CD4-positive, alpha-beta memory T cell (primary cell): ENCODE results near the gene WDR81. TPM values are rescaled to one million over a fixed set of nuclear protein-coding genes. Genes with fewer than 3 reads are reported as not detected.

Experiments used
- CTCF ChIA-PET: fragments of 350-600 bp; sonication (Branson Sonifier 250); formaldehyde crosslinking; loops from one replicate; lab custom pipeline; 2021; ENCODE audit warnings: inconsistent platforms; ENCODE audit not compliant: partially characterized antibody; lab: Charles Lee
- POLR2A ChIA-PET: fragments of 350-600 bp; sonication (Branson Sonifier 250); formaldehyde crosslinking; loops from one replicate; lab custom pipeline; 2021; ENCODE audit not compliant: partially characterized antibody; lab: Charles Lee
- DNase-seq, 5 donors: peaks; one replicate each; pipeline versions ENCODE4 v3.0.0 to v3.0.0-alpha.2; 2020 to 2022; ENCODE audit warnings: mixed read lengths in 1 of 5
- H3K27ac ChIP-seq: one replicate; pipeline ENCODE4 v1.7.0; 2013; ENCODE audit warnings: low read depth, low read length
- H3K27me3 ChIP-seq: 2 replicates; pipeline ENCODE4 v1.7.0; 2013; ENCODE audit warnings: mild to moderate bottlenecking, low read length, moderate library complexity; ENCODE audit not compliant: insufficient read depth
- H3K36me3 ChIP-seq: 2 replicates; pipeline ENCODE4 v1.7.0; 2013; ENCODE audit warnings: mild to moderate bottlenecking, low read length, moderate library complexity; ENCODE audit not compliant: insufficient read depth
- H3K4me1 ChIP-seq: 2 replicates; pipeline ENCODE4 v1.7.0; 2013; ENCODE audit warnings: mild to moderate bottlenecking, low read length, moderate library complexity; ENCODE audit not compliant: insufficient read depth
- H3K4me3 ChIP-seq, 2 donors: one replicate each; pipeline ENCODE4 v1.7.0; 2013; ENCODE audit warnings: low read length in 2 of 2, mild to moderate bottlenecking in 1 of 2
- H3K9me3 ChIP-seq, 2 donors: one replicate each; pipeline ENCODE4 v1.7.0; 2013; ENCODE audit warnings: low read length in 2 of 2, control low read depth in 1 of 2; ENCODE audit not compliant: control insufficient read depth in 1 of 2
- H3K27ac Mint-ChIP-seq, 7 donors: one replicate each; pipeline ENCODE4 v1.8.0; 2020 to 2021; ENCODE audit warnings: mixed read lengths in 7 of 7, mild to moderate bottlenecking in 6 of 7, inconsistent platforms in 3 of 7, moderate library complexity in 3 of 7
- H3K27me3 Mint-ChIP-seq, 2 donors: one replicate each; pipeline ENCODE4 v1.8.0; 2020 to 2021; ENCODE audit warnings: mixed read lengths in 2 of 2
- H3K36me3 Mint-ChIP-seq, 2 donors: one replicate each; pipeline ENCODE4 v1.8.0; 2020 to 2021; ENCODE audit warnings: mixed read lengths in 2 of 2, inconsistent platforms in 1 of 2, mild to moderate bottlenecking in 1 of 2
- H3K4me1 Mint-ChIP-seq, 4 donors: one replicate each; pipeline ENCODE4 v1.8.0; 2020 to 2021; ENCODE audit warnings: mixed read lengths in 4 of 4, mild to moderate bottlenecking in 1 of 4
- H3K4me3 Mint-ChIP-seq, 8 donors: one replicate each; pipeline ENCODE4 v1.8.0; 2020 to 2021; ENCODE audit warnings: mixed read lengths in 8 of 8, mild to moderate bottlenecking in 7 of 8, moderate library complexity in 6 of 8, inconsistent platforms in 3 of 8
- H3K9me3 Mint-ChIP-seq, 8 donors: one replicate each; pipeline ENCODE4 v1.8.0; 2020 to 2021; ENCODE audit warnings: mixed read lengths in 8 of 8, mild to moderate bottlenecking in 5 of 8, inconsistent platforms in 3 of 8, moderate library complexity in 1 of 8
- intact Hi-C: fragments of 100-400 bp; cut with micrococcal nuclease; formaldehyde crosslinking; loops from one replicate; pipeline ENCODE4 v1.15.1; 2023
- polyA plus RNA-seq, 2 donors: library from polyadenylated mRNA; unstranded; fragments of 300-500 nt; fragmentation: Illumina TruSeq; gene quantifications; one replicate each; pipeline ENCODE4 v1.2.3, GENCODE V29; 2021
- total RNA-seq, 2 experiments: library from RNA; stranded (reverse); gene quantifications; one replicate each; pipeline ENCODE4 v1.2.3, GENCODE V29; 2021

WDR81 gene
- total and polyA plus RNA-seq, 4 experiments from 2014 or later, result 4.4 to 40.3 (median 29.9) TPM

DNA sequence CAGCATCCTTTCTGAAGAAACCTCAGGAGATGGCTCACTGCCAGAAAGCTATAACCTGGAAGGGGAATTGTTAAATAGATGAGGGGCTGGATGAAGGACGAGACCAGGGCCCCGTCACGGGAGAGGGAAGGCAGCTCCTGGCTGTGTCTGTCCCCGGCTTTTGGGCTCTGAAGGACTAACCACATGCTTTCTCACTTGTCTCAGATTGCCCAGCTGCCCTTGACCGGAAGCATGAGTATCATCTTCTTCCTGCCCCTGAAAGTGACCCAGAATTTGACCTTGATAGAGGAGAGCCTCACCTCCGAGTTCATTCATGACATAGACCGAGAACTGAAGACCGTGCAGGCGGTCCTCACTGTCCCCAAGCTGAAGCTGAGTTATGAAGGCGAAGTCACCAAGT, 51.8 kb downstream of the WDR81 start:
- no peaks in the 10 kb centered on the region for H3K9me3 ChIP-seq
- Mint-ChIP-seq H3K27ac (peak overlapping the region in 1 of 7 donors; percentile 46), H3K4me1 (peaks cover 0 to 6% (median 2%) of the 10 kb centered on the region in 4 donors), H3K36me3 (peaks cover 7 to 17% of the 10 kb centered on the region in 2 donors), H3K9me3 (no peaks in the 10 kb centered on the region), H3K27me3 (no peaks in the 10 kb centered on the region), H3K4me3 (no peak overlapping the region)
- ChIA-PET POLR2A (interaction anchor here (1.0 kb wide), 1 partner anchor 59 kb away, joined by 3 read pairs; no protein-coding TSS in a partner anchor), CTCF (interaction anchor here (2.2 to 2.4 kb wide), 2 partner anchors 55 to 107 kb away, joined by 6 to 10 read pairs; no protein-coding TSS in a partner anchor)
- H3K36me3 ChIP-seq, result peaks cover 12% of the 10 kb centered on the region
- no peak overlapping the region for H3K4me3 ChIP-seq
- no peak for DNase-seq
- H3K27me3 ChIP-seq, result no peaks in the 10 kb centered on the region
- H3K27ac ChIP-seq, result no peak overlapping the region
- intact Hi-C loops, result no loop called here
- no peaks in the 10 kb centered on the region for H3K4me1 ChIP-seq

GRCh38 chr17:1776857-1777256, 52.4 kb downstream of the WDR81 start:
- Mint-ChIP-seq H3K9me3 (no peaks in the 10 kb centered on the region), H3K27me3 (no peaks in the 10 kb centered on the region), H3K27ac (peak overlapping the region in 3 of 7 donors; percentile 9 to 81 (median 15)), H3K36me3 (peaks cover 9 to 22% of the 10 kb centered on the region in 2 donors), H3K4me1 (peaks cover 0 to 4% (median 2%) of the 10 kb centered on the region in 4 donors), H3K4me3 (no peak overlapping the region)
- Histone ChIP-seq H3K9me3 (no peaks in the 10 kb centered on the region), H3K36me3 (peaks cover 12% of the 10 kb centered on the region), H3K27ac (no peak overlapping the region), H3K4me3 (no peak overlapping the region), H3K27me3 (no peaks in the 10 kb centered on the region), H3K4me1 (no peaks in the 10 kb centered on the region)
- intact Hi-C loops, result no loop called here
- no peak for DNase-seq
- POLR2A ChIA-PET, result interaction anchor here (1.6 kb wide), 1 partner anchor 12 kb away, joined by 8 read pairs; no protein-coding TSS in a partner anchor
- CTCF ChIA-PET, result interaction anchor here (2.2 to 2.4 kb wide), 2 partner anchors 56 to 108 kb away, joined by 6 to 10 read pairs; no protein-coding TSS in a partner anchor

DNA sequence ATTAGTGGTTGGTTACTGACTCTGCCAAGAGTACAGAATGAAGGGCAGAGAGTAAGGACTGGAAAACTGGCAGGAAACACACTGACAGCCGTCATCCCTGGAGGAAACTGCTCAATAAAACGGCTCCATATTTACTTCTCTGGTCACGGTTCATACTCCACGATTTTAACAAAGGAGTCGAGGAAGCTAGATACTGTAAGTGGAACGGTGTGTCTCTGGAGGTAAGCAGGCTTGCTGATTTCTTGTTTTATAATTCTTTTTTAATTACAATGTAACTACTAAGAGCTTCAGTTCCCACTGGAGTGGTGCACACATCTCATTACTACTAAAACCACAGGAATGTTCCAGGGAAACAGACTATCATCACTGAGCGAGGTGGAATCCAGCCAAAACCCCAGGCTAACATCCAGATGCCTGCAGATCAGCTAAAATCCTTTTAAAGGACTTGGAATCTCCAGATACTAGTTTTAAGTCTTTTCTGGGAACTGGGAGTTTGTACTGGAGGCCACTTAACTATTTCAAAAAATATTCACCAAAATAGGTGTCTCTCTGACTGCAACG, 55.1 kb downstream of the WDR81 start:
- Mint-ChIP-seq H3K9me3 (no peaks in the 10 kb centered on the region), H3K4me3 (no peak overlapping the region), H3K36me3 (peaks cover 36 to 45% of the 10 kb centered on the region in 2 donors), H3K27me3 (no peaks in the 10 kb centered on the region), H3K27ac (peak overlapping the region in 3 of 7 donors; percentile 16 to 47 (median 29)), H3K4me1 (peaks cover 0 to 10% (median 1%) of the 10 kb centered on the region in 4 donors)
- Histone ChIP-seq H3K36me3 (peaks cover 20% of the 10 kb centered on the region), H3K27me3 (no peaks in the 10 kb centered on the region), H3K4me3 (no peak overlapping the region), H3K9me3 (no peaks in the 10 kb centered on the region), H3K4me1 (no peaks in the 10 kb centered on the region), H3K27ac (no peak overlapping the region)
- intact Hi-C loops, result no loop called here
- CTCF ChIA-PET, result interaction anchor here (1.9 kb wide), 1 partner anchor 58 kb away, joined by 6 read pairs; no protein-coding TSS in a partner anchor
- no peak for DNase-seq
- POLR2A ChIA-PET, result no interaction called here

GRCh38 chr17:1782171-1782567, 57.7 kb downstream of the WDR81 start:
- Histone ChIP-seq H3K27ac (no peak overlapping the region), H3K27me3 (no peaks in the 10 kb centered on the region), H3K4me3 (no peak overlapping the region), H3K9me3 (no peaks in the 10 kb centered on the region), H3K4me1 (no peaks in the 10 kb centered on the region), H3K36me3 (peaks cover 34% of the 10 kb centered on the region)
- no peak for DNase-seq
- Mint-ChIP-seq H3K27me3 (no peaks in the 10 kb centered on the region), H3K4me3 (no peak overlapping the region), H3K27ac (peak overlapping the region in 1 of 7 donors; percentile 12), H3K4me1 (peaks cover 0 to 10% (median 1%) of the 10 kb centered on the region in 4 donors), H3K36me3 (peaks cover 50 to 58% of the 10 kb centered on the region in 2 donors), H3K9me3 (no peaks in the 10 kb centered on the region)
- CTCF ChIA-PET, result interaction anchor here (2.0 to 7.5 kb wide), 5 partner anchors 18 to 113 kb away, joined by 7 to 161 read pairs (median 13); partner anchors contain the start of genes SERPINF1 and WDR81
- POLR2A ChIA-PET, result interaction anchor here (0.8 to 3.1 kb wide), 4 partner anchors 10 to 65 kb away, joined by 3 to 19 read pairs (median 4); no protein-coding TSS in a partner anchor
- intact Hi-C loops, result no loop called here

DNA sequence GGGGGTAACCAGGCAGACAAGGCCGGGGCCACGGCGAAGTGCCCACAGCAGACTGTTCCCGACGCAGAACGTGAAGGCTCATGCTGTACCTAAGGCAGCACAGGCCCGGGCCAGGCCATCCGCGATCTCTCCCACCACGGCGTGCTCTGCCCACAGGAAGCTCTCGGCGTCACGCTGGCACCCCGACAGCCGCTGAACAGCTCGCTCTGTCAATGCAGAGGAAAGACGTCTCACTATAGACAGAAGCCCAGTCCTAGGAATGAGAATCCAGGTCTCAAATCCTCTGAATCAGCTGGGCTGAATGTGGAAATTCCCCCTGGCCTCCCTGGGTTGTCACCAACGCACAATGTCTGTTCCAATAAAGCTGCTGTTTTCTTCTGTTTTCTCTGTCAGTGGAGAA, 58.8 kb downstream of the WDR81 start:
- no peak overlapping the region for H3K4me3 Mint-ChIP-seq
- DNase-seq, result no peak
- H3K36me3 Mint-ChIP-seq, result peaks cover 49 to 56% of the 10 kb centered on the region in 2 donors
- Histone ChIP-seq H3K4me1 (no peaks in the 10 kb centered on the region), H3K27me3 (no peaks in the 10 kb centered on the region), H3K27ac (no peak overlapping the region), H3K9me3 (no peaks in the 10 kb centered on the region), H3K36me3 (peaks cover 39% of the 10 kb centered on the region), H3K4me3 (no peak overlapping the region)
- H3K9me3 Mint-ChIP-seq, result no peaks in the 10 kb centered on the region
- no peaks in the 10 kb centered on the region for H3K27me3 Mint-ChIP-seq
- ChIA-PET POLR2A (interaction anchor here (1.3 to 3.1 kb wide), 4 partner anchors 11 to 66 kb away, joined by 3 to 19 read pairs (median 10); no protein-coding TSS in a partner anchor), CTCF (interaction anchor here (0.8 to 7.5 kb wide), 22 partner anchors 8 to 209 kb away, joined by 3 to 161 read pairs (median 6); partner anchors contain the start of genes RILP, SERPINF1 and WDR81)
- peak overlapping the region in 4 of 7 donors; percentile 29 to 75 (median 70) for H3K27ac Mint-ChIP-seq
- intact Hi-C loops, result no loop called here
- peaks cover 0 to 10% (median 1%) of the 10 kb centered on the region in 4 donors for H3K4me1 Mint-ChIP-seq

- H3K9me3 ChIP-seq, result no peaks in the 10 kb centered on the region
- peaks cover 35% of the 10 kb centered on the region for H3K36me3 ChIP-seq
- CTCF ChIA-PET, result interaction anchor here (0.8 to 7.5 kb wide), 23 partner anchors 9 to 210 kb away, joined by 3 to 161 read pairs (median 5); partner anchors contain the start of genes RILP, SERPINF1 and WDR81
- no peak overlapping the region for H3K27ac ChIP-seq
- H3K27me3 ChIP-seq, result no peaks in the 10 kb centered on the region
- POLR2A ChIA-PET, result interaction anchor here (1.3 to 3.1 kb wide), 4 partner anchors 12 to 67 kb away, joined by 3 to 19 read pairs (median 10); no protein-coding TSS in a partner anchor
- Mint-ChIP-seq H3K36me3 (peaks cover 49 to 53% of the 10 kb centered on the region in 2 donors), H3K27me3 (no peaks in the 10 kb centered on the region), H3K4me3 (no peak overlapping the region), H3K27ac (peak overlapping the region in 4 of 7 donors; percentile 10 to 74 (median 48)), H3K4me1 (peaks cover 0 to 10% (median 1%) of the 10 kb centered on the region in 4 donors), H3K9me3 (no peaks in the 10 kb centered on the region)
- no peaks in the 10 kb centered on the region for H3K4me1 ChIP-seq
- DNase-seq, result peak in 4 of 5 donors; percentile 18 to 37 (median 31)
- intact Hi-C loops, result loop anchor here (1.0 kb wide), 1 partner anchor 64 kb away; no protein-coding TSS in a partner anchor
- no peak overlapping the region for H3K4me3 ChIP-seq
Measured at GRCh38 chr17:1783834-1784611, 59.5 kb downstream of the WDR81 start.
